Measurements from ENCODE around the gene MAPKAPK2.
"Not testable (repeated sequence)": the region's sequence is repeated elsewhere in the genome, so short reads cannot be mapped to it uniquely, and the experiment has no call there.

Gene MAPKAPK2

GRCh38 chr1:206636671-206637070 lies 48.0 kb upstream of the MAPKAPK2 start:
- no peak overlapping the region for H2BK15ac ChIP-seq (ENCODE audit: low read length)
- no peaks in the 10 kb centered on the region for H3K9me3 ChIP-seq (replicated peaks in 1 of 2; ENCODE audit: control insufficient read depth in 2 of 2, insufficient read depth in 1 of 2, low read depth in 1 of 2, low read length in 2 of 2)
- H3K27ac ChIP-seq (replicated peaks; ENCODE audit: low read length): no peak overlapping the region
- H3K4me2 ChIP-seq (ENCODE audit: insufficient read depth, low read length, poor library complexity, severe bottlenecking): no peak overlapping the region
- no peak for DNase-seq (ENCODE audit: low spot score)
- H2BK12ac ChIP-seq (ENCODE audit: low read length): no peak overlapping the region
- no peak overlapping the region for H2BK5ac ChIP-seq (ENCODE audit: low read length)
- no peak overlapping the region for H3K18ac ChIP-seq (ENCODE audit: low read length)
- no peak overlapping the region for H3K14ac ChIP-seq (ENCODE audit: low read length)
- no peak overlapping the region for H2AFZ ChIP-seq (ENCODE audit: low read length)
- peaks cover 11 to 19% of the 10 kb centered on the region in 2 donors for H3K4me1 ChIP-seq (ENCODE audit: control insufficient read depth in 2 of 2, insufficient read depth in 1 of 2, low read depth in 1 of 2, low read length in 2 of 2)
- H4K8ac ChIP-seq (ENCODE audit: low read depth, low read length): no peak overlapping the region
- peaks cover 1% of the 10 kb centered on the region for H3K79me1 ChIP-seq (ENCODE audit: low read depth, low read length)
- no CpG with 5 or more reads among the region's 4 CpGs for WGBS, 2 donors (ENCODE audit: extremely low coverage in 2 of 2, insufficient read length in 2 of 2, insufficient replicate concordance in 1 of 2)
- no peak overlapping the region for H3K4ac ChIP-seq (ENCODE audit: low read length)
- H4K91ac ChIP-seq (ENCODE audit: low read depth, low read length, poor library complexity): no peak overlapping the region
- no peak overlapping the region for H2BK120ac ChIP-seq (ENCODE audit: low read depth, low read length)
- H3K36me3 ChIP-seq (replicated peaks in 1 of 2; ENCODE audit: control insufficient read depth in 2 of 2, insufficient read depth in 2 of 2, low read length in 2 of 2): peaks cover 2 to 3% of the 10 kb centered on the region in 2 donors
- H3K27me3 ChIP-seq (ENCODE audit: control insufficient read depth in 3 of 3, insufficient read depth in 3 of 3, low read depth in 1 of 3, low read length in 3 of 3): no peaks in the 10 kb centered on the region
- no peak overlapping the region for H3K9ac ChIP-seq (ENCODE audit: low read depth, low read length, poor library complexity)
- no peak overlapping the region for H3K4me3 ChIP-seq (ENCODE audit: low read length in 2 of 2)
- no peak overlapping the region for H3K23ac ChIP-seq (ENCODE audit: low read depth, low read length, poor library complexity)
- no peak overlapping the region for H2AK5ac ChIP-seq (ENCODE audit: low read depth, low read length)

- Histone ChIP-seq H3K4me2 (ENCODE audit: insufficient read depth, low read length, poor library complexity, severe bottlenecking) (no peak overlapping the region), H2AFZ (ENCODE audit: low read length) (no peak overlapping the region), H2BK12ac (ENCODE audit: low read length) (no peak overlapping the region), H2BK15ac (ENCODE audit: low read length) (no peak overlapping the region), H3K36me3 (replicated peaks in 1 of 2; ENCODE audit: control insufficient read depth in 2 of 2, insufficient read depth in 2 of 2, low read length in 2 of 2) (peaks cover 2 to 3% of the 10 kb centered on the region in 2 donors), H3K4me3 (ENCODE audit: low read length in 2 of 2) (no peak overlapping the region), H3K9ac (ENCODE audit: low read depth, low read length, poor library complexity) (no peak overlapping the region), H3K4ac (ENCODE audit: low read length) (no peak overlapping the region), H3K27ac (replicated peaks; ENCODE audit: low read length) (no peak overlapping the region), H3K27me3 (ENCODE audit: control insufficient read depth in 3 of 3, insufficient read depth in 3 of 3, low read depth in 1 of 3, low read length in 3 of 3) (no peaks in the 10 kb centered on the region), H4K91ac (ENCODE audit: low read depth, low read length, poor library complexity) (no peak overlapping the region), H3K4me1 (ENCODE audit: control insufficient read depth in 2 of 2, insufficient read depth in 1 of 2, low read depth in 1 of 2, low read length in 2 of 2) (peaks cover 11 to 19% of the 10 kb centered on the region in 2 donors), H3K14ac (ENCODE audit: low read length) (no peak overlapping the region), H3K9me3 (replicated peaks in 1 of 2; ENCODE audit: control insufficient read depth in 2 of 2, insufficient read depth in 1 of 2, low read depth in 1 of 2, low read length in 2 of 2) (no peaks in the 10 kb centered on the region), H2AK5ac (ENCODE audit: low read depth, low read length) (no peak overlapping the region), H3K23ac (ENCODE audit: low read depth, low read length, poor library complexity) (no peak overlapping the region), H2BK120ac (ENCODE audit: low read depth, low read length) (no peak overlapping the region), H4K8ac (ENCODE audit: low read depth, low read length) (no peak overlapping the region), H3K18ac (ENCODE audit: low read length) (no peak overlapping the region), H3K79me1 (ENCODE audit: low read depth, low read length) (peaks cover 1% of the 10 kb centered on the region), H2BK5ac (ENCODE audit: low read length) (no peak overlapping the region)
- DNase-seq (ENCODE audit: low spot score): no peak
These were observed 47.1 kb upstream of the MAPKAPK2 start for GRCh38 chr1:206637605-206638004.

GRCh38 chr1:206642074-206642473 lies 42.6 kb upstream of the MAPKAPK2 start:
- not testable (repeated sequence) for H2AFZ ChIP-seq (ENCODE audit: low read length); H4K91ac ChIP-seq (ENCODE audit: low read depth, low read length, poor library complexity); H3K14ac ChIP-seq (ENCODE audit: low read length); H3K9me3 ChIP-seq (replicated peaks in 1 of 2; ENCODE audit: control insufficient read depth in 2 of 2, insufficient read depth in 1 of 2, low read depth in 1 of 2, low read length in 2 of 2); H2BK120ac ChIP-seq (ENCODE audit: low read depth, low read length); H3K27ac ChIP-seq (replicated peaks; ENCODE audit: low read length); H3K18ac ChIP-seq (ENCODE audit: low read length); H3K4ac ChIP-seq (ENCODE audit: low read length); H3K79me1 ChIP-seq (ENCODE audit: low read depth, low read length); H3K4me1 ChIP-seq (ENCODE audit: control insufficient read depth in 2 of 2, insufficient read depth in 1 of 2, low read depth in 1 of 2, low read length in 2 of 2); H2AK5ac ChIP-seq (ENCODE audit: low read depth, low read length); H3K4me2 ChIP-seq (ENCODE audit: insufficient read depth, low read length, poor library complexity, severe bottlenecking); H4K8ac ChIP-seq (ENCODE audit: low read depth, low read length); H3K9ac ChIP-seq (ENCODE audit: low read depth, low read length, poor library complexity); H3K27me3 ChIP-seq (ENCODE audit: control insufficient read depth in 3 of 3, insufficient read depth in 3 of 3, low read depth in 1 of 3, low read length in 3 of 3); H2BK12ac ChIP-seq (ENCODE audit: low read length); H3K23ac ChIP-seq (ENCODE audit: low read depth, low read length, poor library complexity); DNase-seq (ENCODE audit: low spot score); H2BK5ac ChIP-seq (ENCODE audit: low read length); H2BK15ac ChIP-seq (ENCODE audit: low read length); H3K4me3 ChIP-seq (ENCODE audit: low read length in 2 of 2)
- no CpG with 5 or more reads among the region's 2 CpGs for WGBS, 2 donors (ENCODE audit: extremely low coverage in 2 of 2, insufficient read length in 2 of 2, insufficient replicate concordance in 1 of 2)
- H3K36me3 ChIP-seq (replicated peaks in 1 of 2; ENCODE audit: control insufficient read depth in 2 of 2, insufficient read depth in 2 of 2, low read length in 2 of 2): peaks cover 3 to 10% of the 10 kb centered on the region in 2 donors

GRCh38 chr1:206643118-206643698 lies 41.5 kb upstream of the MAPKAPK2 start:
- H4K91ac ChIP-seq (ENCODE audit: low read depth, low read length, poor library complexity): no peak overlapping the region
- peaks cover 13 to 21% of the 10 kb centered on the region in 2 donors for H3K36me3 ChIP-seq (replicated peaks in 1 of 2; ENCODE audit: control insufficient read depth in 2 of 2, insufficient read depth in 2 of 2, low read length in 2 of 2)
- H3K4ac ChIP-seq (ENCODE audit: low read length): no peak overlapping the region
- no peaks in the 10 kb centered on the region for H3K27me3 ChIP-seq (ENCODE audit: control insufficient read depth in 3 of 3, insufficient read depth in 3 of 3, low read depth in 1 of 3, low read length in 3 of 3)
- no peak overlapping the region for H2BK12ac ChIP-seq (ENCODE audit: low read length)
- H2AK5ac ChIP-seq (ENCODE audit: low read depth, low read length): no peak overlapping the region
- DNase-seq (ENCODE audit: low spot score): no peak
- no peak overlapping the region for H3K23ac ChIP-seq (ENCODE audit: low read depth, low read length, poor library complexity)
- no peak overlapping the region for H2BK5ac ChIP-seq (ENCODE audit: low read length)
- no peak overlapping the region for H3K14ac ChIP-seq (ENCODE audit: low read length)
- no peak overlapping the region for H4K8ac ChIP-seq (ENCODE audit: low read depth, low read length)
- H3K27ac ChIP-seq (replicated peaks; ENCODE audit: low read length): no peak overlapping the region
- no peaks in the 10 kb centered on the region for H3K9me3 ChIP-seq (replicated peaks in 1 of 2; ENCODE audit: control insufficient read depth in 2 of 2, insufficient read depth in 1 of 2, low read depth in 1 of 2, low read length in 2 of 2)
- no peak overlapping the region for H3K18ac ChIP-seq (ENCODE audit: low read length)
- H2AFZ ChIP-seq (ENCODE audit: low read length): no peak overlapping the region
- H3K9ac ChIP-seq (ENCODE audit: low read depth, low read length, poor library complexity): no peak overlapping the region
- H3K4me1 ChIP-seq (ENCODE audit: control insufficient read depth in 2 of 2, insufficient read depth in 1 of 2, low read depth in 1 of 2, low read length in 2 of 2): no peaks in the 10 kb centered on the region
- H3K79me1 ChIP-seq (ENCODE audit: low read depth, low read length): peaks cover 1% of the 10 kb centered on the region
- no peak overlapping the region for H2BK15ac ChIP-seq (ENCODE audit: low read length)
- WGBS, 2 donors (ENCODE audit: extremely low coverage in 2 of 2, insufficient read length in 2 of 2, insufficient replicate concordance in 1 of 2): no CpG with 5 or more reads among the region's 3 CpGs
- no peak overlapping the region for H3K4me3 ChIP-seq (ENCODE audit: low read length in 2 of 2)
- no peak overlapping the region for H3K4me2 ChIP-seq (ENCODE audit: insufficient read depth, low read length, poor library complexity, severe bottlenecking)
- H2BK120ac ChIP-seq (ENCODE audit: low read depth, low read length): no peak overlapping the region

Data from neuronal stem cell (in vitro differentiated cells).